Stimulated activated CD8-positive, alpha-beta memory T cell treated with anti-CD3 and anti-CD28 coated beads, Interleukin-4, amount 100 ng/mL, for 1 hour (primary cell): ENCODE data around the gene LCE1B.

ENCODE experiments used
- DNase-seq, 2 donors: peaks; one replicate each; pipeline ENCODE4 v3.0.0-alpha.2; 2020; ENCODE audit warnings: low read depth in 2 of 2, low spot score in 1 of 2

Gene LCE1B

GRCh38 chr1:152811671-152812070 lies at the start of gene LCE1B:
LCE1B (plus strand) TSS chr1:152811971; CDS start chr1:152812447, 476 bp downstream.
- no peak for DNase-seq

- no peak for DNase-seq
These were observed 42.8 kb upstream of the LCE1B start for GRCh38 chr1:152768847-152769533.

DNA sequence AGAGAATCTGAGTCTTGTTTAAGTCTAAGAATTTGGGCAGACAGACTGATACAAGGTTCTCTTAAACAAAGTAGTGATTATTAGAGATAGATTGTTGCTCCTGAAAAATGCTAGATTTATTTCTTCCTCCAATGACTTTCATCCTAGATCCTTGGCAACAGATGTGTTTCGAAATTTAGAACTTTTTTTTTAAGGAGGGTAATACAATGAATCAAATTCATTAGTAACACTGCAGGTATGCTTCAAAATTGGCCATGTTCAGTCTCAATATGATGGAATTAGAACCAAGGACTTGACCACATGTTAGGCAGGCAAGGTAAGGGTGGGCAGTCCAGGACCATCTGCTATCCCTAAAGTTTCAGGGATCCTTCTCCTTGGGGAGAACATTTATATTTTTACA lies 41.4 kb upstream of the LCE1B start:
- DNase-seq = no peak

DNA sequence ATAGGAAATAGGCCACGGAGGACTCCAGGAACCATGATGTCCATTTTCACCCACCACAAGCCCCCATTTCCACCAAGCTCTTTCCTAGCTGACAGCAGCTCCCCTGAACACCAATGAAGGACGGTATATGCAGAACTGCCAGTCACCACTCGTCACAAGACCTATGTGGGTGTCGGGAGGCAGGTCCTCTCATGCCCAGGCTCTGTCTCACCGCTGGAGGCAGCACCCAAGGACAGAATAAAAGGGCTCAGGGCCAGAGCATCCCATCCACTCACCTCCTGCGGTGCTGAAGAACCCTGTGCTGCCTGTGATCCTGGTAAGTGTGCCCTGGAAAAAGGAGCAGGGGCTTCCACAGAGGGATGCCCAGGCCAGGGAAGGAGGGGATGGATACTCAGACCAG lies 36.9 kb upstream of the LCE1B start, which contains the start of gene LCE1F:
Gene LCE1F (plus strand): TSS at position 266 of the 400 bp plus-strand sequence. CDS start 1,232 bp downstream, outside the sequence.
- no peak for DNase-seq

DNA sequence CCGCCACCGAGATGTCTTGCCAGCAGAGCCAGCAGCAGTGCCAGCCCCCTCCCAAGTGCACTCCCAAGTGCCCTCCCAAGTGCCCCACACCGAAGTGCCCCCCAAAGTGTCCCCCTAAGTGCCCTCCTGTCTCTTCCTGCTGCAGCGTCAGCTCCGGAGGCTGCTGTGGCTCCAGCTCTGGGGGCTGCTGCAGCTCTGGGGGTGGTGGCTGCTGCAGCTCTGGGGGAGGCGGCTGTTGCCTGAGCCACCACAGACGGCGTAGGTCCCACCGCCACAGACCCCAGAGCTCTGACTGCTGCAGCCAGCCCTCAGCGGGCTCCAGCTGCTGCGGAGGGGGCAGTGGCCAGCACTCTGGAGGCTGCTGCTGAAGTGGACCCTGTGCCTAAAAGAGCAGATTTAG lies 35.4 kb upstream of the LCE1B start:
- DNase-seq = no peak

GRCh38 chr1:152777510-152778137 lies 34.1 kb upstream of the LCE1B start:
- DNase-seq = no peak

DNA sequence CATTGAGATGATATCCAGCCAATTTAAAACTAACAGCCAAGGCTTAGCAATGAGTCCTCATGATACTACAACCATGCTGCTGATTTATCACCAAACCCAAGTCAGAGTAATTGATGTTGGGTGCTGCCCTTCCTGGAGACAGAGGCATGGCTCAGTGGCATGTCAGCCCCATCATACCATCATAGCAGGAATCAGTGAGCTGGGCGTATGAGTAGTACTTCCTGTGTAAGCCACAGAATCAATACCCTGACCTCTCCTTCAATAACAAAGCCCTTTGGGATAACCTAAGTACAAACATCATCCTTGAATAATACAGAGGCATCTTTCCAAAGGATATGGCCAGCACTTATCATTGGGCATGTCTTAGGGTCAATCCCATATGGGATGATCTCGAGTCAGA lies 28.7 kb upstream of the LCE1B start:
- DNase-seq = no peak

- DNase-seq = no peak
These were observed 25.7 kb upstream of the LCE1B start, which contains the start of gene LCE1E for GRCh38 chr1:152786077-152786476. LCE1E (plus strand) TSS chr1:152786257; CDS start chr1:152787300, 1,043 bp downstream.

DNA sequence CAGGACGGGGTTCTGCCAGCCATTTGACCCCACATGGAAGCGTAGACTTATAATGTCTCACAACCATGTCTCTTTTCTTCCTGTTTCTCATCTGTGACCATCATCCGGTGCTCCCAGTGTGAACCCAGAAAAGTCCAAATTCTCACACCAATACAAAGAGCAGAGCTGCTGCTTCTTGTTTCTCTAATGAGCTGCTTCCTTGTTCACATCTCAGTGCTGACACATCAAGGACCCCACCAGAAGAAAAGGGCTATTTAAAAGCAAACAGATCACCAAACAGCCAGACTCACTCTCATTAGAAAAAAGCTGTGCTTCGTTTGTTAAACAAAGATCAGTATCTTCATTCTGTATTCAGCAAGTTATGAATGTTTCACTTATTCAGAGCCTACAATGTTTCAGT lies 16.1 kb upstream of the LCE1B start:
- DNase-seq = no peak

- no peak for DNase-seq
These were observed 15.3 kb upstream of the LCE1B start, which contains the start of gene LCE1D for GRCh38 chr1:152796421-152796820. LCE1D (plus strand) TSS chr1:152796721; CDS start chr1:152797795, 1,074 bp downstream.

- no peak for DNase-seq
These were observed 10.4 kb upstream of the LCE1B start for GRCh38 chr1:152801333-152801732.

GRCh38 chr1:152806576-152806975 lies 5.2 kb upstream of the LCE1B start, which contains the start of gene LCE1C:
LCE1C (minus strand) TSS chr1:152806651; CDS start chr1:152805478, 1,173 bp downstream.
- no peak for DNase-seq

DNA sequence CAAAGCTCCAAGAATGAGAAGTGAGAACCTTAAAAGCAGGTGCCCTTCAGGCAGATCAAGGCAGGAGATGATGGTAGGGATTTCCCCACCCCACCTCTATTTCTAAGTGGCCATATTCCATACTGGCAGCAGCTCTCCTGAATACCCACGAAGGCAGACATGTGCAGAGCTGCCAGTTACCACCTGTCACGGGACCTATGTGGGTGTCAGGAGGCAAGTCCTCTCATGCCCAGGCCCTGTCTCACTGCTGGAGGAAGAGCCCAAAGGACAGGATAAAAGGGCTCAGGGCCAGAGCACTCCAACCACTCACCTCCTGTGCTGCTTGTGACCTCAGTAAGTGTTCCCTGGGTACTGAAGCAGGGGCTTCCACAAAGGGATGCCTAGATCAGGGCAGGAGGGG lies 721 bp upstream of the LCE1B start:
- DNase-seq = no peak

- DNase-seq = no peak
These were observed 5.5 kb downstream of the LCE1B start for GRCh38 chr1:152817309-152817708.

GRCh38 chr1:152823294-152823693 lies 11.5 kb downstream of the LCE1B start:
- DNase-seq = no peak

GRCh38 chr1:152824964-152825363 lies 13.2 kb downstream of the LCE1B start:
- no peak for DNase-seq

DNA sequence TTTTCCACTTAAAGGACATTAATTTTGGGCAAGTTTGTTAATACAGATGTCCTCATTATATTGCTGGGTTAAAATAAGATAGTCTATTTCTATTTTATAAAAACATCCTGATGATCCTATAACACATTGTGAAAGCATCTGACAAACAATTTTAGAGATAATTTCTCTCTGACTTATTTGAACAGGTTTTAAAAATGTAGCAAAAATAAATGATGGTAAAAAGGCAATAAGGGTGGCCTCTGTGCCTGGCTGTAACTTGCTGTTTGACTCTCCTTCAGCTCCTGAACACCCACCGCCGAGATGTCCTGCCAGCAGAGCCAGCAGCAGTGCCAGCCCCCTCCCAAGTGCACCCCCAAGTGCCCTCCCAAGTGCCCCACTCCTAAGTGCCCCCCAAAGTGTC lies 15.4 kb downstream of the LCE1B start, which contains the start of gene LCE1A:
Gene LCE1A (plus strand): TSS at position 301 of the 400 bp plus-strand sequence. CDS start 0 bp downstream, at position 301.
- no peak for DNase-seq

DNA sequence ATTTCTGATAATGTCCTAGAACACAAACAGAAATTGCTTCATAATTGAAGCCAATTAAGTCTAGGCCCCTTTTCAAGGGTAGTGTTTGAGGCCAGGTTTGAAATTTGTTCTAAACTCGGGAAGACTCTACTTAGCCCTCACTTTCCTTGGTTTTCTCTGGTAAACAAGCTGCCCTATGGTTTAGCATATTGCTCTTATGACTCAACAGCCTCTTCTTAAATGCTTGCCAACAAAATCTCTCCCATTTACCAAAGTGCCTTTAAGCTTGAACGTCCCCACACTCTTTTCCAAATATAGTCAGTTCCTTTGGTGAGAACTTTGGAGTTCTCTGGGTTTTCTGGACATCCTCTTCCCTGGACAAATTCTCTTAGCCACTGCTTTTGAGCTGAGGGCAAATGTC lies 25.1 kb downstream of the LCE1B start:
- DNase-seq = no peak

GRCh38 chr1:152842556-152842955 lies 30.8 kb downstream of the LCE1B start, which contains the start of gene LCE6A:
LCE6A (plus strand) TSS chr1:152842856; CDS start chr1:152843521, 665 bp downstream.
- DNase-seq = no peak

GRCh38 chr1:152855661-152856060 lies 43.9 kb downstream of the LCE1B start:
- no peak for DNase-seq

- no peak for DNase-seq
These were observed 46.3 kb downstream of the LCE1B start for GRCh38 chr1:152858062-152858461.

DNA sequence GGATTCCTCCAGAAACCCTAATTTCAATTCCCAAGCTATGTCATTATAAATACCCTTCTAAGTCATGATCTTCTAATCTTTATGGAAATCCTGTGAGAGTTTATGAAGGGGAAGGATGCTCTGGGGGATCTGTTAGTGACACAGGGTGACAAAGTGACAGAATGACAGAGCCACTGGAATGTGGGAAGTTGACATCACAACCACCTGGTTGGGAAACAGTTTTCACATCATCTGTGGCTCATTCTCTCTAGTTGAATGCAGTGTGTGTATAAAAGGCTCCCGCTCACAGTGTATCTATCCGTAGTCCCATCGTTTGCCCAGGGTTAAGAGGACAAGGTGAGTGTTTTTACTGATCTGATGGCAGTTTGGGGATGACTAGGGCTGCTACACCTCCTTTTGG lies 47.9 kb downstream of the LCE1B start, which contains the start of gene LCE7A:
Gene LCE7A (plus strand): TSS at position 301 of the 400 bp plus-strand sequence. CDS start 702 bp downstream, outside the sequence.
- DNase-seq = no peak
